Measurements from ENCODE around the gene OSBPL3. TPM values are rescaled to one million over a fixed set of nuclear protein-coding genes. Genes with fewer than 3 reads are reported as not detected.
A peak's percentile ranks its signal among the peaks of the same experiment; 100 is the strongest.

Gene OSBPL3
- total and polyA plus RNA-seq, 2 donors (not counting 3 experiments of a cell fraction or from before 2014, with no cell fraction given), result 7.5 to 27.1 TPM

DNA sequence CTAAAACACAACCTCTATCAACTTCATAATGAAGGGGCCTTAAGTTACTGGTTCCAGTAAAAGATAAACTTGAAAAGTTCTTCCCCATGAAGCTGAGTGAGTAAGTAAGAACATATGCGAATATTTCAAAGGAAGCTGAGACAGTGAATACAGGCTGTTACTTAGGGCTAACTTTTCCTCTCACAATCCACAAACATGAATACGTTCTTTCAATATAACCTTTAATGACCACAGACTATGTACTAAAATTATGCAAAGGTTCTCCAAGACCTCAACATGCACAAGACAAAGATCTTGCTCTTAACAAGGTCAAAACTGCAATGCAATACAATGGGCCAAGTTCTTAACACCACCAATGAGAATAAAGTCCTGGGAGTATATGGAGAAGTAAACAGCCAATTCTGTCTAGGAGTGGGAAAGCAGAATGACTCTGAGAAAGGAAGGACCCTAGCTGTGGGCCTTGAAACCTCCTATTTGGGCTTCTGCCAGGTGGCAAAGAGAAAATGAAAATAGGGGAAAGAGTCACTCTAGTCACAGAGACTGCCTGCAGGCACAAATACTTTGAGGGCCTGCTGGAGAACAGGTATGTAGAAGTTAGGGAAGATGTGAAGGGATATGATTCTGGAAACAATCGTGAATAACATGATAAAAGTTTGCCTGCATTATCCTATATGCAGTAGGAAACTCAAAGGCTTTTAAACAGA, 43.7 kb downstream of the OSBPL3 start:
- DNase-seq (ENCODE audit: low read depth, low spot score) (peak; percentile 4), FAIRE-seq (no peak)
- Histone ChIP-seq H3K9me3 (replicated peaks; ENCODE audit: control insufficient read depth, insufficient read depth, low read length) (no peaks in the 10 kb centered on the region), H3K27me3 (ENCODE audit: control insufficient read depth in 2 of 2, insufficient read depth in 2 of 2, low read length in 2 of 2) (no peaks in the 10 kb centered on the region), H3K4me1 (ENCODE audit: control insufficient read depth, extremely low read depth, insufficient read depth, low read length) (no peaks in the 10 kb centered on the region), H3K4me3 (replicated peaks in 1 of 3; ENCODE audit: insufficient read depth in 1 of 3, low read depth in 1 of 3, low read length in 3 of 3) (no peak overlapping the region), H3K9me1 (replicated peaks; ENCODE audit: control insufficient read depth, extremely low read depth, insufficient read depth, low read length) (no peaks in the 10 kb centered on the region), H3K79me2 (ENCODE audit: control insufficient read depth, insufficient read depth, low read length) (peaks cover 71% of the 10 kb centered on the region), H3K9ac (replicated peaks; ENCODE audit: extremely low read depth, insufficient read depth, low read length) (no peak overlapping the region), H3K4me2 (ENCODE audit: insufficient read depth, low read length) (no peak overlapping the region), H3K36me3 (ENCODE audit: control insufficient read depth in 2 of 2, extremely low read depth in 1 of 2, insufficient read depth in 2 of 2, low read length in 2 of 2) (no peaks in the 10 kb centered on the region), H3K27ac (ENCODE audit: insufficient read depth, low read depth, low read length) (no peak overlapping the region), H2AFZ (ENCODE audit: low read depth, low read length) (no peak overlapping the region), H4K20me1 (replicated peaks; ENCODE audit: control insufficient read depth, extremely low read depth, insufficient read depth, low read length) (no peaks in the 10 kb centered on the region)
- TF ChIP-seq POLR2AphosphoS5 (IDR thresholded peaks at IDR 0.05; ENCODE audit: insufficient read depth, low read depth, low read length), result no peak
- CTCF ChIA-PET, result interaction anchor here (0.9 to 1.6 kb wide), 4 partner anchors 10 to 23 kb away, joined by 3 read pairs; no protein-coding TSS in a partner anchor
- intact Hi-C loops (cut with micrococcal nuclease), result no loop called here
- BruUV-seq (replicated peaks), result no TSS peak
- POLR2A ChIA-PET, result no interaction called here
- dilution Hi-C loops (cut with MboI; ENCODE audit: extremely low pct_ligation_motif_present, low sequenced_read_pairs), result no loop called here

DNA sequence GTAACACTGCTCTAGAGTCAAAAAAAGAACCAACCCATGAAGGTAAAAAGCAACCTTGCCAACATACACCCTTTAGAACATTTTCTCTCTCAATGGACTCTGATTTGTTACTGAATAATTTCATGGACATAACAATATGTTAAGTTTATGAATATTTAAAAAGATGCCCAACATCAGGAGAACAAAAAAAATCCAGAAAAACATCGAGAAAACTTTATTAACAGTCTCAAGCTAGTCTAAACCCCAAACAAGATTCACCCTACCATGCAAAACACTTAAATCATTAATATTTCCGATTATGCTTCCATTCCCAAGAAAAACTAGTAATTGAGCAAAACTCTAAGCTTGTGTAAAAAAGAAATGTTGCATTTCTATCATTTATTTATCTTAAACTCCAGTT, 46.7 kb downstream of the OSBPL3 start:
- POLR2A ChIA-PET, result no interaction called here

More for the DNA sequence above, 46.7 kb downstream of the OSBPL3 start:
- Histone ChIP-seq H3K4me3 (replicated peaks in 1 of 3; ENCODE audit: insufficient read depth in 1 of 3, low read depth in 1 of 3, low read length in 3 of 3) (no peak overlapping the region), H3K9me3 (replicated peaks; ENCODE audit: control insufficient read depth, insufficient read depth, low read length) (no peaks in the 10 kb centered on the region), H3K4me1 (ENCODE audit: control insufficient read depth, extremely low read depth, insufficient read depth, low read length) (no peaks in the 10 kb centered on the region), H3K9me1 (replicated peaks; ENCODE audit: control insufficient read depth, extremely low read depth, insufficient read depth, low read length) (no peaks in the 10 kb centered on the region), H3K36me3 (ENCODE audit: control insufficient read depth in 2 of 2, extremely low read depth in 1 of 2, insufficient read depth in 2 of 2, low read length in 2 of 2) (no peaks in the 10 kb centered on the region), H2AFZ (ENCODE audit: low read depth, low read length) (no peak overlapping the region), H3K79me2 (ENCODE audit: control insufficient read depth, insufficient read depth, low read length) (peaks cover 70% of the 10 kb centered on the region), H3K4me2 (ENCODE audit: insufficient read depth, low read length) (no peak overlapping the region), H4K20me1 (replicated peaks; ENCODE audit: control insufficient read depth, extremely low read depth, insufficient read depth, low read length) (no peaks in the 10 kb centered on the region), H3K27me3 (ENCODE audit: control insufficient read depth in 2 of 2, insufficient read depth in 2 of 2, low read length in 2 of 2) (no peaks in the 10 kb centered on the region), H3K9ac (replicated peaks; ENCODE audit: extremely low read depth, insufficient read depth, low read length) (no peak overlapping the region), H3K27ac (ENCODE audit: insufficient read depth, low read depth, low read length) (no peak overlapping the region)
- intact Hi-C loops (cut with micrococcal nuclease) (no loop called here), dilution Hi-C loops (cut with MboI; ENCODE audit: extremely low pct_ligation_motif_present, low sequenced_read_pairs) (no loop called here)
- no TSS peak for BruUV-seq (replicated peaks)
- TF ChIP-seq MYC (IDR thresholded peaks at IDR 0.05; ENCODE audit: low read depth, low read length) (no peak), POLR2A (IDR thresholded peaks at IDR 0.05; ENCODE audit: low read depth, low read length) (no peak), GATA2 (IDR thresholded peaks at IDR 0.05; ENCODE audit: insufficient read depth, insufficient read length, low read depth, low read length) (no peak), JUN (IDR thresholded peaks at IDR 0.05; ENCODE audit: borderline replicate concordance, insufficient read depth, insufficient read length, low read depth) (no peak), EZH2 (IDR thresholded peaks at IDR 0.05; ENCODE audit: borderline replicate concordance, low read depth, low read length, severe bottlenecking) (no peak), POLR2AphosphoS5 (IDR thresholded peaks at IDR 0.05; ENCODE audit: insufficient read depth, low read depth, low read length) (no peak)
- TF ChIP-seq, protein P1, sequence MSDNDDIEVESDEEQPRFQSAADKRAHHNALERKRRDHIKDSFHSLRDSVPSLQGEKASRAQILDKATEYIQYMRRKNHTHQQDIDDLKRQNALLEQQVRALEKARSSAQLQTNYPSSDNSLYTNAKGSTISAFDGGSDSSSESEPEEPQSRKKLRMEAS (IDR thresholded peaks at IDR 0.05; ENCODE audit: insufficient read depth, insufficient read length), result no peak
- CTCF ChIA-PET, result interaction anchor here (0.9 to 1.1 kb wide), 3 partner anchors 37 to 121 kb away, joined by 3 read pairs; partner anchors contain the start of gene OSBPL3
- FAIRE-seq (no peak), DNase-seq (ENCODE audit: low read depth, low spot score) (no peak)

All from endothelial cell of umbilical vein (primary cell).